Femur (tissue), 1 donor: Measurements from ENCODE around the gene QSOX2.

Experiments
- DNase-seq: peaks from one replicate; pipeline ENCODE4 v3.0.0-alpha.2; 2017

Gene QSOX2

GRCh38 chr9:136235709-136236455 is 9.7 kb downstream of the QSOX2 start:
- DNase-seq = no peak

GRCh38 chr9:136235171-136235570 is 10.4 kb downstream of the QSOX2 start:
- no peak for DNase-seq

GRCh38 chr9:136234597-136234996 is 11.0 kb downstream of the QSOX2 start:
- no peak for DNase-seq

DNA sequence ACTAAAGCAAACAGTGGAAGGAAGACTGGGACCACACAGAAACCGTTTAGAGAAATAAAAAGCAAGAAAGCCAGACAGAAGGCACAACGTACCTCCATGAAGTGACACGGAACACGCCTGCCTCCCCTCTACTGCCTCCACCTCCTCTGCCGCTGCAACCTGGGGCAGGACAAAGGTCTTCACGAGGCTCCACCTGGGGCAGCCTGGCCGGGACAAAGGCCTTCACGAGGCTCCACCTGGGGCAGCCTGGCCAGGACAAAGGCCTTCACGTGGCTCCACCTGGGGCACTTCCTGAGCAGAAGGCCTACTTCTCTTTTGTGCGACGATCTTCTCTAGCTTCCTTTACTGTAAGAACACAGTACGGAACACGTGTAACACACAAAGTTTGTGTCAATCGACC is 11.7 kb downstream of the QSOX2 start:
- no peak for DNase-seq

- DNase-seq = no peak
Measured at GRCh38 chr9:136233411-136233810, 12.2 kb downstream of the QSOX2 start.

DNA sequence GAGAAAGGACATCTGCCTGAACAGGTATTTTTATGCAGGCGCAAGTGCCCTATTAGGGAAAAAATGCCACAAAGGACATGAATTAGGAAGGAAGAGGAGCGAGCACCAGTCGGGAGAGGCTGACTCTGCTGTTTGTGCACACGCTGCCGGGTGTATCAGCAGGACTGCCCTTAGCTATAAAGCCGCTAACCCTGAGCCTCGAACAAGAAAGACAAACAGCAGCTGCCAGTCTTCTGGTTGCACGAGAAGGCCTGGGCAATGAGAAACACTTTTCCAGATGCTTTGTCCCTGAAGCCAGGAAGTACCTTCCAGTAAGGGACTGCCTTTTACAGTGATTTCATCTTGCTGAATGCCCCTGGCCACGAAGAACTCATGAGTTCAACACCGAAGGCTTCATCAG is 12.6 kb downstream of the QSOX2 start:
- DNase-seq = no peak

DNA sequence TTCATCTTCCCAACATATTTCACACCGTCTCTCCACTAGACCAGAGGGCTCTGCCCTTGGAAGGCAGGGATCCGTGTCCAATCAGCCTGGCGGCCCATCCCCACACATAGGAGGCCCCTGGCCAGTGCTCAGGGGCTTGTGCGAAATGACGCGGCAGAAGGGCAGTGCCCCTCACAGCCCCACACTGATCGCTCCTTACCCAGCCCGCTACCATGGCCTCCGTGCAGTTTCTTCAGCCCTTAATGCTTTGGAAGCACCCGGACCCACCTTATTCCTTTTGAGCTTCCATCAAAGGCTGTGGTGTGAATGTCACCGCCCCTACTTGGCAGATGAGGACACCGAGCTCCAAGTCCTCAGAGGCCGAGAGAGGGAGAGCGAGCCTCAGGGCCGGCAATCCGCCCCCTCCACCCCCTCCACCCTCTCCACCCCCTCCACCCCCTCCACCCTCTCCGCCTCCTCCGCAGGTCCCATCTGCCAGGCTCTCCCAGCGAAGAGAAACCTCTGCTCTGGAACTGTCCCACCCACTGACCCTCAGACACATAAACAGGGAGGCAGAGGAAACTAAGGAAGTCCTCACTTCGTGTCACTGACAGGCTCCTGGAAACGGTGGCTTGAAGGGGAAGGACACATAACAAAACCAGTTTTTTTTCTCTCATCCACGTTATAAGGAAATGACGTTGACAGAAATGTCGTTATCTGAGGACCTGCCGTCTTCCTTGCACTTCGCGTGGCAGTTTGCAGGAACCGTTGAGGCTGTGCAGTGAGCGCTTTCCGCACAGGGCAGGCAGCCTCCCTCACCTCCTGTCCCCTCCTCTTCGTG is 13.9 kb downstream of the QSOX2 start:
- DNase-seq = no peak

DNA sequence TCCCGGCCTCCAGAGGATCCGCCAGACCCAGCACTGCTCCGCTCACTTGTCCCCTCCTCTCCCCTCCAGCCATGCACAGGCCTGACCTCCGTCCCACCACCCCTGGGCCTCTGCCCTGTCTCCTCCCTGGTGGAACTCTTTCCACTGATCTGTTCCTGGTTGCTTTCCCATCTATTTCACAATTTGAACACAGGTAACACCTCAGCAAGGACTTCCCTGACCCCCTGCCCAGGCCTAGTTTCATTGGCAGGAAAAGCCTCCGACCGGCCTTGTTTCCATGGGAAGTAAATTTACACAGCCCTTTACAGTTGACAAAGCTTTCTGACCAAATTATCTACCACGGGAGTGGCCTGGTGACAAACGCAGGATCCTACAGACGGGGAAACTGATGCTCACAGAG is 14.8 kb downstream of the QSOX2 start:
- DNase-seq = no peak

- no peak for DNase-seq
Measured at GRCh38 chr9:136230365-136230764, 15.2 kb downstream of the QSOX2 start.

GRCh38 chr9:136229096-136230065 is 16.2 kb downstream of the QSOX2 start:
- DNase-seq = no peak

DNA sequence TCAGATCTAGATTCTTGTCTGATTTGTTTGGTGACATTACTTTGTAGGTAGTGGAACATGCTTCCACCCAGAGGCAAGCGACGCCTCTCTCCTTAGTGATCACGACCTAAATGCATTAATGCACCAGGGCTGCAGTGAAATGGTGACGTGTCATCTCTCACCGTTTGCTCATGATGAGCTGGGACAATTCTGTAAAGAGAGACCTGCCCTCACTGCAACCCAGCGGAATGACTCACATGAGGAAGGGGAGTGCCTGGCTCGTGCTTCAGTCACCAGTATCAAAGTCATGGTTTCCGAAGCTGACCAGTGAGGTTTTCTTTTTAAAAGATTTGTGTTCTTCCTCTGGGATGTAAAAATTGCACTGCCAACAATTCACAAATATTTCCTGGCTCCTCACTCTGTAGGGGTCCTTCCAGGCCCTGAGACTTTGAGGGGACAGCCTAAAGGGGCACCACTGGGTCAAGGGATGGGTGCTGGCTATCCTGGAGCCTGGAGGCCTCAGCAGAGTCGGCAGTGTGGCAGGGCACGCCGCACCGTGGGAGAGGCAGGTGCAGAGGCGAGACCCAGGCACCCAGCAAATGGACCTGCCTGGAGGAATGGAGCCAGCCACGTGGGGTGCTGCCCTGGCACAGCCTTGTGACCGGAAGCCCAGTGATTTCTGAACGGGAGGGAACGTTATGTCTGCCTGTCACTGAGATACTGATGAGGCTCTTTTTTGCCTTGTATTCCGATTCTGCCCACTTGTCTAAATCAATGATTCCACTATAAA is 17.3 kb downstream of the QSOX2 start:
- no peak for DNase-seq

DNA sequence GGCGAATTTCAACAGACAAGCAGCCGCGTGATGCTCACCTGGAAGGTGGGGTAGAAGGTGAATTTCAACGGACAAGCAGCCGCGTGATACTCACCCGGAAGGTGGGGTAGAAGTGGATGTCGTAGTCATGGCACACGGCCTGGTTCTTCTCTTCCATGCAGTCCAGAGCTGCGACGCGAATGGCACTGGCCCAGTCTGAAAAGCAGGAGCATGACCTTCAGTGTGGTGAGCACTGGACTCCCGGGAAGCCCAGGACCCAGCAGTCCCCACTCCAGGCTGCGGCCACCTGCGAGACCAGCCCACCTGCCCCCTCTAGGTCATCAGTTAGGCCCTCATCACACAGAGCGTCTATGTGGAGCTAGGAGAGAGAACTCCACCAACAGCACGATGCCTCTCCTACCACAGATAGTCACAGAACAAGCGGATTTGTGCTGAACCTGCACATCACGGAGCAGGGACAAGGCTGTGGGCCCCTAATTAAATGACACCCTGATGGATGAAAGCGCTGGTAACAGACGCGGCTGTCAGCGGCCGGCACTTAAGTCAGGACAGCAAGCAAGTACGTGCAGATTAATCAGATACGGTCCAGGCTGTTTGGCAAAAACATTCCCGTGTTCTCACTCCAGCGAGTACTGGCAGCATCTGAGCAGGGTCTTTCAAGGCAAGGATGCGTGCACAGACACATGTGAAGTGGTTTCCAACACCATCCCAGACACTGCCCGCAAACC is 18.8 kb downstream of the QSOX2 start:
- DNase-seq = no peak

- peak; percentile 67 for DNase-seq
Measured at GRCh38 chr9:136225748-136226679, 19.6 kb downstream of the QSOX2 start.

DNA sequence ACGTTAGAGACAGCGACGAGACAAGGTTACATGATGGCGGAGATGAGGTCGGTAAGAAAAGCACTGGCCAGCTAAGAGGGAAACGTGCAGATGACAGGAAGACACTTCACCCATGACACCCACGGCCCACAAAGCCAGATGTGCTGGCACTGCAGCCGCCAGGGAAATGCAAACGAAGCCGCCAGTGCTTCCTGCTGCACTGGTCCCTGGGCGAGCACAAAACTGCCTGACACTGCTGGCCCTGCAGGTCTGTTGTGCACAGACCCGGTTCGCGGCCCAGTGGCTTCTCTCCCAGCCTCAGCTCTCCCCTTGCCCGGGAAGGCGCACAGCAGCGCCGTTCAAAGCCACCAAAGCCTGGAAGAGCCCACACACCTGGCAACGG is 20.3 kb downstream of the QSOX2 start:
- DNase-seq = no peak

DNA sequence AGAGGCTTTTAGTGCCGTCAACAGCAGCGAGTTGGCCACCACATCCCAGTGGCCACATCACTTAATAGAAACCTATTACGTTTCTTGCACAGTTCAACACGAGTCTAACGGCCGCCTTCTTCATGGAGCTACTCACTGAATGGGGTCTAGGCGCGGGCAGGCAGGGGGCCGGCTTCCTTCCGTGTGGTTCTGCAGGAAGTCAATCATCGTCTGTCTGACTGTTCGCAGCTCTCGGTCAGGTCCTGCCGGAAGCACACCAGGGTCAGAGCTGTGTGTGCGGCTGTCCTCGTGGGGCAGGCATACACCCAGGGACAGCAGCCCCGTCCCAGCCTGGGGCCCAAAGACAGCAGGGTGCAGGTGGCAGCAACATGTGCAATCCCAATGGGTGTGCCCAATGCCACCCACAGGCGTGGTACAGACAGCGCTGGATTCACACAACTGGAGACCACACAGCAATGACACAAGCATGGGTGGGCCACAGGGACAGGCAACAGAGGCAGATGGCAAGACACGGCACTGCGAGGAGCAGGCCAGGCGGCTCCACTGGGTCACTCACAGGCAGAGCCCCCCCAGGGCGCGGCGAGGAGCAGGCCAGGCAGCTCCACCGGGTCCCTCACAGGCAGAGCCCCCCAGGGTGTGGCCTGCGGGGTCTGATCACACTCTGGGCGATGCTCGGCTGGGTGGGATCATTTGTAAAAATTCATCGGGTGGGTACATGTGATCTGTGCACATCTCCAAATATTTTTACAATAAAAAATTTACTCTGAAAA is 21.6 kb downstream of the QSOX2 start:
- no peak for DNase-seq

GRCh38 chr9:136222906-136223285 is 22.7 kb downstream of the QSOX2 start:
- DNase-seq = no peak

DNA sequence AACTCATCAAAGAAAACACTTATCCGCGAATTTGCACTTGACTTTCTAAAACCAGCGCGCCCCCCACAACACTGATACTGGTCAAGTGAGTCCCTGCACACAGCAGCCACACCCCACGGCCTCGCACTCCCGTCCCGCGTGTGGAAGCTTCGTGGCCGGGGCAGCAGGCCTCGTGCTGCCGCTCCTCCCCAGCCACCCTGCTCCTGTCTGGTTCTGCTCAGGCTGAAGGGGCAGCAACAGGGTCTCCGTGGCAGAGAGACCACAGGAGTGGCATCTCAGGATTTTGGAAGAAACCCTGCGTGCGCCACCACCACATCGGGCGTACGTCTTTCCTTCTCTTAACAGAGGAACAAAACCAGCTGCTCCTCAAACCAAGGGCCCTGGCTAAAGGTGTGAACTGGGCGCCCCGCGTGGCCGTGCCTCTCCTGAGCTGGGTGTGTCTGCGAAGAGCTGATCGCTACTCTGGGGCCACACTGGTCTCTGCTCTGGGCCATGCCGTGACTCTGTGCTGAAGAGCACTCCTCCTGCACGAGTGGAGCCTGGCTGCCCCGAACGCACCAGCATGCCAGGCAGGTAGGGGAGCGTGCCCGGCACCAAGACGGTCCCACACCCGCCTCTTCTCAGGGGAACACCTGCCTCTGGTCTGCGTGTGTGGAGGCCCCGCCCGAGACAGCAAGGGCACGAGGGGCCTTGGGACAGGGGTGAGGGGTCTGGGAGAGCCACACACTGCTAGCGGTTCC is 23.3 kb downstream of the QSOX2 start:
- no peak for DNase-seq

GRCh38 chr9:136220017-136220729 is 25.4 kb downstream of the QSOX2 start:
- DNase-seq = no peak
